Natural killer cell (primary cell): ENCODE data around the gene FTL. TPM values are rescaled to one million over a fixed set of nuclear protein-coding genes. Genes with fewer than 3 reads are reported as not detected.
A peak's percentile ranks its signal among the peaks of the same experiment; 100 is the strongest.

Experiments
- ATAC-seq, 3 donors: fragments of 150-1000 bp in 2 of 3; fragments of 200-7000 bp in 1 of 3; cut with Tn5 transposase; 1 replicate in 1 of 3; 2 replicates in 2 of 3; pipeline ENCODE4 v1.10.0; 2021; ENCODE audit warnings: mild to moderate bottlenecking in 2 of 3, moderate library complexity in 2 of 3
- DNase-seq, 2 donors: peaks; one replicate each; pipeline versions ENCODE4 v3.0.0 to v3.0.0-alpha.2; 2013 to 2021; ENCODE audit warnings: mixed read lengths in 1 of 2
- H3K27ac ChIP-seq: one replicate; pipeline ENCODE4 v1.5.1; 2013; ENCODE audit warnings: mild to moderate bottlenecking, low read length
- H3K27me3 ChIP-seq: one replicate; pipeline ENCODE4 v1.6.1; 2013; ENCODE audit warnings: low read length; ENCODE audit not compliant: control insufficient read depth, insufficient read depth
- H3K36me3 ChIP-seq: one replicate; pipeline ENCODE4 v1.6.1; 2013; ENCODE audit warnings: low read length; ENCODE audit not compliant: control insufficient read depth, insufficient read depth
- H3K4me1 ChIP-seq: one replicate; pipeline ENCODE4 v1.6.1; 2013; ENCODE audit warnings: low read length; ENCODE audit not compliant: control insufficient read depth, insufficient read depth
- H3K4me3 ChIP-seq: one replicate; pipeline ENCODE4 v1.5.1; 2013; ENCODE audit warnings: low read length
- H3K9me3 ChIP-seq: one replicate; pipeline ENCODE4 v1.6.1; 2013; ENCODE audit warnings: low read length; ENCODE audit not compliant: control insufficient read depth, insufficient read depth
- H3K27ac Mint-ChIP-seq, 2 donors: one replicate each; pipeline ENCODE4 v1.8.0; 2022; ENCODE audit warnings: mild to moderate bottlenecking in 2 of 2, mixed read lengths in 2 of 2, moderate library complexity in 1 of 2
- H3K27me3 Mint-ChIP-seq, 2 donors: one replicate each; pipeline ENCODE4 v1.8.0; 2022; ENCODE audit warnings: low read depth in 2 of 2, mixed read lengths in 2 of 2
- H3K36me3 Mint-ChIP-seq: one replicate; pipeline ENCODE4 v1.8.0; 2022; ENCODE audit warnings: mixed read lengths
- H3K4me1 Mint-ChIP-seq, 2 donors: one replicate each; pipeline ENCODE4 v1.8.0; 2022; ENCODE audit warnings: mixed read lengths in 2 of 2
- H3K4me3 Mint-ChIP-seq: one replicate; pipeline ENCODE4 v1.8.0; 2022; ENCODE audit warnings: mild to moderate bottlenecking, moderate library complexity, mixed read lengths
- H3K9me3 Mint-ChIP-seq, 2 donors: one replicate each; pipeline ENCODE4 v1.8.0; 2022; ENCODE audit warnings: mixed read lengths in 2 of 2
- CTCF ChIP-seq: fragments of 200-600 bp; IDR thresholded peaks from one replicate; pipeline ENCODE4 v1.8.0; 2022; ENCODE audit warnings: antibody characterized with exemption
- WGBS: methylation state at CpG from one replicate; pipeline ENCODE4 v1.1.7; 2013; ENCODE audit warnings: missing lambda C conversion rate; ENCODE audit not compliant: insufficient coverage; 5-methylcytosine and 5-hydroxymethylcytosine counted together
- intact Hi-C: fragments of 100-400 bp; cut with micrococcal nuclease; formaldehyde crosslinking; loops from one replicate; pipeline ENCODE4 v1.14.2; 2022
- total RNA-seq, 4 donors: library from RNA; stranded (reverse); fragments of 120-200 nt in 1 of 4; gene quantifications; one replicate each; pipeline versions ENCODE4 v1.2.3 to v1.2.4, GENCODE V29; 2013 to 2022

Gene FTL
- total RNA-seq, 3 donors from 2014 or later (not counting 1 experiment from before 2014, with no cell fraction given), result 554 to 1,168 (median 1,024) TPM

GRCh38 chr19:48961673-48962028 lies 3.5 kb upstream of the FTL start:
- Histone ChIP-seq H3K9me3 (no peaks in the 10 kb centered on the region), H3K36me3 (peaks cover 5% of the 10 kb centered on the region), H3K4me3 (no peak overlapping the region), H3K27me3 (no peaks in the 10 kb centered on the region), H3K27ac (peak overlapping the region; percentile 82), H3K4me1 (peaks cover 52% of the 10 kb centered on the region)
- intact Hi-C loops, result loop anchor here (5.0 to 10.0 kb wide), 2 partner anchors 89 to 317 kb away; partner anchors contain the start of genes CA11 and PPP1R15A
- Mint-ChIP-seq H3K4me3 (no peak overlapping the region), H3K27me3 (no peaks in the 10 kb centered on the region), H3K4me1 (peaks cover 50 to 63% of the 10 kb centered on the region in 2 donors), H3K9me3 (no peaks in the 10 kb centered on the region), H3K27ac (peak overlapping the region; percentile 98 to 99), H3K36me3 (no peaks in the 10 kb centered on the region)
- DNase-seq, result no peak
- no peak for TF ChIP-seq CTCF
- no peak for ATAC-seq
- 88% methylated on average over 12 of the region's 12 CpGs for WGBS

GRCh38 chr19:48962029-48962848 lies 2.9 kb upstream of the FTL start:
- intact Hi-C loops, result loop anchor here (5.0 to 10.0 kb wide), 2 partner anchors 90 to 317 kb away; partner anchors contain the start of genes CA11 and PPP1R15A
- DNase-seq (peak; percentile 56), ATAC-seq (peak in 2 of 3 donors; percentile 42 to 66)
- H3K36me3 Mint-ChIP-seq, result no peaks in the 10 kb centered on the region
- H3K9me3 ChIP-seq, result no peaks in the 10 kb centered on the region
- TF ChIP-seq CTCF, result no peak
- H3K27me3 ChIP-seq, result no peaks in the 10 kb centered on the region
- peak overlapping the region; percentile 54 for H3K4me3 Mint-ChIP-seq
- H3K36me3 ChIP-seq, result peaks cover 8% of the 10 kb centered on the region
- peak overlapping the region; percentile 98 to 99 for H3K27ac Mint-ChIP-seq
- 30% methylated on average over 22 of the region's 22 CpGs for WGBS
- H3K27ac ChIP-seq, result peak overlapping the region; percentile 82
- no peaks in the 10 kb centered on the region for H3K27me3 Mint-ChIP-seq
- H3K9me3 Mint-ChIP-seq, result no peaks in the 10 kb centered on the region
- no peak overlapping the region for H3K4me3 ChIP-seq
- H3K4me1 ChIP-seq, result peaks cover 58% of the 10 kb centered on the region
- H3K4me1 Mint-ChIP-seq, result peaks cover 51 to 58% of the 10 kb centered on the region in 2 donors

- peak overlapping the region; percentile 82 for H3K27ac ChIP-seq
- no peak for DNase-seq
- intact Hi-C loops, result loop anchor here (5.0 to 10.0 kb wide), 2 partner anchors 91 to 318 kb away; partner anchors contain the start of genes CA11 and PPP1R15A
- H3K4me3 Mint-ChIP-seq, result peak overlapping the region; percentile 54
- 49% methylated on average over 4 of the region's 7 CpGs for WGBS
- H3K4me1 ChIP-seq, result peaks cover 61% of the 10 kb centered on the region
- no peaks in the 10 kb centered on the region for H3K9me3 Mint-ChIP-seq
- peaks cover 8% of the 10 kb centered on the region for H3K36me3 ChIP-seq
- no peaks in the 10 kb centered on the region for H3K27me3 ChIP-seq
- ATAC-seq, result no peak
- H3K27me3 Mint-ChIP-seq, result no peaks in the 10 kb centered on the region
- H3K36me3 Mint-ChIP-seq, result no peaks in the 10 kb centered on the region
- H3K27ac Mint-ChIP-seq, result peak overlapping the region; percentile 98 to 99
- no peak for TF ChIP-seq CTCF
- no peaks in the 10 kb centered on the region for H3K9me3 ChIP-seq
- no peak overlapping the region for H3K4me3 ChIP-seq
- H3K4me1 Mint-ChIP-seq, result peaks cover 51 to 58% of the 10 kb centered on the region in 2 donors
Observed at GRCh38 chr19:48962849-48963165, 2.3 kb upstream of the FTL start.
